GM23338 (cell line): ENCODE measurements around the gene ZIC5.

Source experiments
- CTCF ChIP-seq, 2 experiments: fragments of 200-600 bp in 1 of 2; sonication (generic) in 1 of 2; conservative IDR thresholded peaks; 2 replicates each; pipeline versions ENCODE4 v1.5.1 to v1.6.1; 2016 to 2017; ENCODE audit warnings: antibody characterized with exemption in 2 of 2, low read depth in 2 of 2, mild to moderate bottlenecking in 2 of 2, moderate library complexity in 1 of 2
- POLR2AphosphoS5 ChIP-seq: IDR thresholded peaks from 2 replicates; pipeline ENCODE4 v1.6.1; 2016; ENCODE audit warnings: antibody characterized with exemption, low read depth

GRCh38 chr13:99995104-99995588 lies 23.6 kb upstream of the ZIC5 start:
- TF ChIP-seq CTCF (conservative IDR thresholded peaks at IDR 0.05; ENCODE audit: low read depth in 2 of 2), result no peak
- TF ChIP-seq POLR2AphosphoS5, result no peak
